Central memory CD4-positive, alpha-beta T cell (primary cell): Measurements from ENCODE around the gene RSPH9.

Source experiments
- DNase-seq: peaks from one replicate; pipeline ENCODE4 v3.0.0; 2022

The RSPH9 gene

DNA sequence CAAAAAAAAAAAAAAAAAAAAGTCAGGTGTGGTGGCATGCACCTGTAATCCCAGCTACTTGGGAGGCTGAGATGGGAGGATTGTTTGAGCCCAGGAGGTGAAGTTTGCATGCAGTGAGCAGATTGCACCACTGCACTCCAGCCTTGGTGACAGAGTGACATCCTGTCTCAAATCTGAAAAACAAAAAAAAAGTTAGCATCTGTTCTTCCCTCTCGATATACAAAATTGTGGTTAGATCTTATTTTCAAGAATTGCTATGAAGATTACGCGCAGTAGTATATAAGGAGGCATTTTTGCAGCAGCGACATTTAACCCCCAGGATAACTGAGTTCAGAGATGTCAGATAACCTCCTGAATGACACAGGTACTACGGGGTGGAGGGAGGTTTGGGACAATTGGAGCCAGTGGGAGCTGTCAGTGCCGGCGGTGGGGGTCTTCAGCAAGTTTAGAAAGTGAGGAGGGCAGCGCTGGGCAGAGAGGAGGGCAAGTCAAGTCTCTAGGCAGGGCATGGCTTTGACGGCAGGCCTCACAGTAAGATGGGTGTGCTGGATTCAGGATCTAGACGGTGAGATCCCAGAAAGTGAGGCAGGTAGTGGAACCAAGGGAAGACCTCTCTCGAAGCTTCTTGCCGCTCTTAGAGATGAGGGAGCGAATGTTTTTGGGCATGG is 68.9 kb downstream of the RSPH9 start:
- no peak for DNase-seq

DNA sequence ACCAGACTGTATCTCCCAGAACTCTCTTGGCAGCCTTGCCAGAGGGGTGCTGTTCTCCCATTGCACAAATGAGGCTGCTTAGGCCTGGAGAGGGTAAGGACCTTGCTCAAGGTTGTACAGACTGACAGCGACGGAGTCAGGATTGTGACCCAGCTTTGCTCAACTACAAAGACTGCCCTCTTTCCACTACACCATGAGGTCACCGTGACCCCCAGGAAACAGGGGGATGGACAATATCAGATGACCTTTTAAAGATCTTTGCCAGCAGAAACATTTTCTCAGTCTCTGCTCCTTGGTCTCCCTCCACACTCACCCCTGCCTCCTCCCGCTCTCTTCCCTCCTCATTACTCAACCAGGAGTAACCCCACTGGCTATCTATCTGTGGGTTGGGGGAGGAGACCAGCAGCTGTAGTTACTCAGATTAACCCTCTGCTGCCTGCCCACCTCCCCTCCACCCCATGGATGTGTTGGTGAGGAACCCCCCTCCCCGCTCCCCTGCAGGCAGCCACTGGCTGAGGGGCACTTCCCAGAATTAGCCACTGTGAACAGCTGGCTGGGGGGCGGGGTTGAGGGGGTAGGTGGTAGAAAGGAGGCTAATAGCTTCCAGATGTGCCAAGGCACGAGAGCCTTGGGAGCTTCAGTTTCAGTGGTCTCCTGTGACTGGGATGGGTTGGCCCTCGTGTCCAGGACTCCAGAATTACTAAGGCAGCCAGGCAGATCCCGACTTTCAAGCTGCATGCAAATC is 69.6 kb downstream of the RSPH9 start:
- DNase-seq, result no peak

DNA sequence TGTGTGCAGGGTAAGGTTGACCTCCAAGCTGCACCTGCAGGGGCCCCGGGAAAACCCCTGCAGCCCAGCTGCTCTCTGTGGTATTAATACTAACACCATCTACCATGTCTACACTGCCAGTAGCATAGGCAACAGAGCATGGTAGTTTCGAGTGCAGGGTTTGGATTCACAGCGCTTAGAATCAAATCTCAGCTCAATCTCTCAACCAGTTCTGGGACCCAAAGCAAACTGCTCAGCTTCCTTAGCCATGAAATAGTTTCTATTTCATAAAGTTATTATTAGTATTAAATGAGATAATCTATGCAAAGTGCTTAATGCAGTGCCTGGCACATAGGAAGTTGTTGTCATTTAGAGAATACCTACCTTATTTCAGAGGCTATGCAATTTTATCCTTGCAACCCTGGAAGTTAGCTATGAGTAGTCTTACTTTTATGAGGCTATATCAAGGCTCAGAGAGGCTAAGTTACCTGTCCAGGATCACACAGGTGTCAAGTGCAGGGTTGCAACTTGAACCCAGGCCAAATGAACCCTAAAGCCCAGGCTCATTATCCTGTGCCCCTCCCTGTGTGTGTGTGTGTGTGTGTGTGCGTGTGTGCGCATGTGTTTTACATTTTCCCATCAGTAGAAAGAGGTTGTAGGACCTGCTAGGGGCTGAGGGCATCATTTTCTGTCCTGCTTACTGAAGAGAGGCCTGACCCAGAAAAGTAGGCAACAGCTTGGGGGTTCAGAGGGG is 70.4 kb downstream of the RSPH9 start:
- DNase-seq, result no peak

DNA sequence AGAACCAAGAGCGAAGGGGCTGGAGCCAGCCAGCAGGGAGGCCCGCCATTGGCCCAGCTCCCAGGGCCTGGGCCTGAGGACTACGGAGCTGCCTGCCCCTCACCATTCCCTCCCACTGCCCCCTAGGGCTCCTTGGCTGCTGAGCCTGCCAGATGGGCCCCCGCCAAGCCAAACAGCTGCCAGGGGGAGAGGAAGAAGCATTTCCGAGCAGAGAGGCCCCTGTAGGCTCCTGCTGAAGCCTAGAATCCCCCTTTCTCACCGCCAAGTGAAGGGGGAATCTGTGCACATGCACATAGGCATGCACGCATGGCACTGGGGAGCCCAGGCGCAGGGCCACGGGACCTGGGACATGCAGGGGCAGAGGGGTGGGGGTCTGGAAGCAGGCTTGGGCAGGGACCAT is 71.3 kb downstream of the RSPH9 start:
- no peak for DNase-seq

DNA sequence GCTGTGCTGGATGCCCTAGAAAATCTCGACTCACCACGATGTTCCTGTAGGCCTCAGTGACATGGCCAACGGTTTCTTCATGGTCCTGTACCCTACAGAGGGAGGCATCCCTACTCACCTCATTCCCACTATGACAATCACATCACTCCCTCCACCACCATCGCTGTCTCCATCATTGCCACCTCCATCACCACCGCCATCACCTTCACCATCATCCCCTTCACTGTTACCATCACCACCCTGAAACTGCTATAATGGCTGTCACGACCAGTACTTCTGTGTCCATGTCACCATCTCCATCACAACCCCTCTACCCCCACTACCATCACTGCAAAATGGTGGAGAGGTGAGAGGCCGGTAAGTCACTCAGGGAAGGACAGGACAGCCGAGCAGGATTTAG is 72.6 kb downstream of the RSPH9 start:
- DNase-seq, result no peak

DNA sequence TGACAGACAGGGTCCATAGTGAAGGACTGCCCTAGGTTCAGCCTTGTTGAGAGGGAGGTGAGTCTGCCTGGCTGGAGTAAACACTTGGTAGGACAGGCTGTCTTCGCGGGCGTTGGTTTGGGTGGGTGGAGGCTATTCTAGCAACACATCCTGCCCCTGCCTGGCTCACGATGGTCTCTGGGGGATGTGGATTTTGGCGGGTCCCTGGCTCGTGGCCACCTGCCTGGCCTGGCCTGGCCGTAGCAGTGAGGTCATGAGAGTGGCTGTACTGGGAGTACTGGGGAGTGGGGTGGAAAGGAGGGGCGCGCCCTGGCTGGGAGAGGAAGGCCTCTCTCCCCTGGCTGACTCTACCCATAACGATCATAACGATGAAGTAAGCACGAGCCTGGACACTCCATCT is 73.0 kb downstream of the RSPH9 start:
- no peak for DNase-seq

DNA sequence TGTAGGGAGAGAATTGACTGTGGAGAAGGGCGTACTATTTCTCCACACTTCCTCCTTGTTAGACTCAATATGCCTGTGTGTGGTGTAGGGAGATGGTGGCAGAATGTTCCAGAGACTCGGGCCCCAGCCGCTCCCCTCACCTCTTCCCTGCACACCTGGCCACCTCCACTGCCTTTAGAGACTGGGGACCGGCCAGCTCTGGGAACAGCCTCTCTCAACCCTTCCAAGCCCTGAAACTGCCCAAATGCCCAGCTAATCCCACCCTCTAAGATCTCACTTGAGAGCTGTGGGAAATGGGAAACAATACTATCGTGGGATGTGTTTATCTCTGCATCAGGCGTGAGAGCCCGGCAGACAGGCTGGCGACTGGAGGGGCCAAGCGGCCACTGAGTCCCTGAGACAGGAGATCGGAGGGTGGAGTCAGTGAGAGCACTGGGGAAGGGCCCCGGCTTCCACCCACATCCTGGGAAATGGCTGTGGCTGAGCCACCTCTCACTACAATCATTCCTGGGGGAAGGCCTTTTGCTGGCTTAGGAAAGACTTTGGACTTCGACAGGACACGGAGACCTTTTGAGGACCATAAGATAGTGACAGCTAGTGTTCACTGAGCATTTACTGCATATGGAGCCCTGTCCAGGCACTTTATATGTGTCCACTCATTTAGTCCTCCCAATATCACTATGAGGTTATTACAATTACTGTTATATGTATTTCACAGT is 73.7 kb downstream of the RSPH9 start:
- DNase-seq, result no peak

DNA sequence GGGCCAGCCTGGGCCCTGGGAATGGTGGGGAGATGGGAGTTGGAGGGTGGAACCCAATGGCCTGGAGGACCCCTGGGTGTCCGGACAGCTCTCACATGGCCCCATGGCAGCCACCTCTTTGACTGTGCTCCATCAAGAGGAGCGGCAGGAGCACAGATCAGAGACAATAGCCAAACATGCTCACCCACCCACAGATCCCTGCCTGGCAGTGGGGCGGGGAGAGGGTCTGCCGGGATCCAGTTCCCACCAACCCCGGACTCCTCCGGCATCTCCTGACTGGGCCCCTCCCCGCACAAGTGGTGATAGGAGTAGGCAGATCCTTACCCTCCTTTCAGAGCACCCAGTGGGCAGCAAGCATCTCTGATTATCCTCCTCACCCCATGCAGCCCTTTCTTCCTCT is 74.7 kb downstream of the RSPH9 start:
- DNase-seq, result no peak

DNA sequence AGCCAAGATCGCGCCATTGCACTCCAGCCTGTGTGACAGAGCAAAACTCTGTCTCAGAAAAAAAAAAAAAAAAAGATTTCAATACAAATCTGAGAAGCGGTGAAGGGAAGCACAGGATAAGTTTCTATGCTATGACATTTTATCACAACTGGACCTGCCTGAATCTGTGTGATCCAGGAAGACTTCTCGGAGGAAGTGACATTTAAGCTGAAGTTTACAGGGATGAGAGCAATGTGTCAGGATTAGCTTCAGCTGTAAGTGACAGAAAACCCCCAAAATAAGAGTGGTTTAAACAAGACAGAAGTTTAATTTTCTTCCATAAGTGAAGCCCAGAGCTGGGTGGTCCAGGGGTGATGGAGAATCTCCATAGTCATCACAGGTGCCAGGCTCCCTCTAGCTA is 76.2 kb downstream of the RSPH9 start:
- DNase-seq, result no peak
